Suprapubic skin (tissue), 4 donors: ENCODE data around the gene LRRC53. TPM values are rescaled to one million over a fixed set of nuclear protein-coding genes. Genes with fewer than 3 reads are reported as not detected.

Experiments used
- DNase-seq, 2 donors: peaks; one replicate each; pipeline ENCODE4 v3.0.0-alpha.2; 2019; ENCODE audit warnings: low spot score in 2 of 2
- H3K27ac ChIP-seq: fragments of 200-600 bp; sonication (generic); one replicate; pipeline ENCODE4 v1.5.1; 2019
- H3K27me3 ChIP-seq: fragments of 200-600 bp; sonication (generic); one replicate; pipeline ENCODE4 v1.5.1; 2019
- H3K36me3 ChIP-seq: fragments of 200-600 bp; sonication (generic); one replicate; pipeline ENCODE4 v1.5.1; 2019
- H3K4me1 ChIP-seq: fragments of 200-600 bp; sonication (generic); one replicate; pipeline ENCODE4 v1.5.1; 2019
- H3K4me3 ChIP-seq: fragments of 200-600 bp; sonication (generic); one replicate; pipeline ENCODE4 v1.5.1; 2019; ENCODE audit warnings: mild to moderate bottlenecking
- H3K9me3 ChIP-seq: fragments of 200-600 bp; sonication (generic); one replicate; pipeline ENCODE4 v1.5.1; 2019
- EP300 ChIP-seq: sonication (generic); formaldehyde crosslinking; IDR thresholded peaks from one replicate; pipeline ENCODE4 v1.6.1; 2017; ENCODE audit warnings: antibody characterized with exemption
- POLR2A ChIP-seq, 2 donors: fragments of 450-650 bp; IDR thresholded peaks; one replicate each; pipeline ENCODE4 v1.6.1; 2017; ENCODE audit warnings: antibody characterized with exemption in 2 of 2, mild to moderate bottlenecking in 2 of 2, moderate library complexity in 2 of 2
- POLR2AphosphoS5 ChIP-seq, 3 donors: sonication (generic); formaldehyde crosslinking; IDR thresholded peaks; one replicate each; pipeline ENCODE4 v1.6.1; 2017; ENCODE audit warnings: antibody characterized with exemption in 3 of 3
- WGBS: methylation state at CpG from one replicate; pipeline ENCODE4 v1.1.5; 2018; 5-methylcytosine and 5-hydroxymethylcytosine counted together
- total RNA-seq, 4 donors: library from RNA; depleted of rRNA; stranded (reverse); fragments of >200 nt; gene quantifications; one replicate each; pipeline ENCODE4 v1.1.0, GENCODE V29; 2016
- TF ChIP-seq, protein P1 (sequence below), 2 donors: fragments of 200-600 bp in 1 of 2; fragments of 450-650 bp in 1 of 2; sonication (generic) in 1 of 2; IDR thresholded peaks; one replicate each; pipeline ENCODE4 v1.5.1; 2016 to 2019; ENCODE audit warnings: antibody characterized with exemption in 2 of 2, mild to moderate bottlenecking in 1 of 2, moderate library complexity in 1 of 2

LRRC53 gene
- total RNA-seq, 4 donors from 2014 or later = not detected

DNA sequence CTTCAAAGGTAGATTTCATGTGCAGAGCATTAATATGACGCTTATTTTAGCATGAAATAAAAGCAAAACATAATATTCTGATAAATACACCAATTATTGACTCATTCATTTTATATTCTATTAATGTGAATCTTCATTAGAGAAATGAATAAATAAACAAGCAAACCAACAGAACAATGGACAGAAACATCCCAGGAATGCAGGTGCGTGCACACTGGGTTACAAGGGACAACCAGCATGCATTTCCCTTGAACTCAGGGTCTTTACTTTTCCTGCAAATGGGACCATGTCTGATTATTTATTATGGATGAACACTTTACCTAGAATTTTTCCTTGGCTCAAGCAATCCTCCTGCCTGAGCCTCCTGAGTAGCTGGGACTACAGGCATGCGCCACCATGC is 13.5 kb downstream of the LRRC53 start:
- H3K36me3 ChIP-seq = no peaks in the 10 kb centered on the region
- no peak overlapping the region for H3K27ac ChIP-seq
- no peak for TF ChIP-seq EP300
- no peak for TF ChIP-seq POLR2A (IDR thresholded peaks at IDR 0.05)
- no peak for TF ChIP-seq POLR2AphosphoS5 (IDR thresholded peaks at IDR 0.05)
- TF ChIP-seq, protein P1, sequence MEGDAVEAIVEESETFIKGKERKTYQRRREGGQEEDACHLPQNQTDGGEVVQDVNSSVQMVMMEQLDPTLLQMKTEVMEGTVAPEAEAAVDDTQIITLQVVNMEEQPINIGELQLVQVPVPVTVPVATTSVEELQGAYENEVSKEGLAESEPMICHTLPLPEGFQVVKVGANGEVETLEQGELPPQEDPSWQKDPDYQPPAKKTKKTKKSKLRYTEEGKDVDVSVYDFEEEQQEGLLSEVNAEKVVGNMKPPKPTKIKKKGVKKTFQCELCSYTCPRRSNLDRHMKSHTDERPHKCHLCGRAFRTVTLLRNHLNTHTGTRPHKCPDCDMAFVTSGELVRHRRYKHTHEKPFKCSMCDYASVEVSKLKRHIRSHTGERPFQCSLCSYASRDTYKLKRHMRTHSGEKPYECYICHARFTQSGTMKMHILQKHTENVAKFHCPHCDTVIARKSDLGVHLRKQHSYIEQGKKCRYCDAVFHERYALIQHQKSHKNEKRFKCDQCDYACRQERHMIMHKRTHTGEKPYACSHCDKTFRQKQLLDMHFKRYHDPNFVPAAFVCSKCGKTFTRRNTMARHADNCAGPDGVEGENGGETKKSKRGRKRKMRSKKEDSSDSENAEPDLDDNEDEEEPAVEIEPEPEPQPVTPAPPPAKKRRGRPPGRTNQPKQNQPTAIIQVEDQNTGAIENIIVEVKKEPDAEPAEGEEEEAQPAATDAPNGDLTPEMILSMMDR (IDR thresholded peaks at IDR 0.05) = no peak
- no peaks in the 10 kb centered on the region for H3K27me3 ChIP-seq
- H3K4me1 ChIP-seq = no peaks in the 10 kb centered on the region
- no peak for DNase-seq
- no peaks in the 10 kb centered on the region for H3K9me3 ChIP-seq
- no peak overlapping the region for H3K4me3 ChIP-seq
- WGBS = 85% methylated on average over 3 of the region's 3 CpGs

DNA sequence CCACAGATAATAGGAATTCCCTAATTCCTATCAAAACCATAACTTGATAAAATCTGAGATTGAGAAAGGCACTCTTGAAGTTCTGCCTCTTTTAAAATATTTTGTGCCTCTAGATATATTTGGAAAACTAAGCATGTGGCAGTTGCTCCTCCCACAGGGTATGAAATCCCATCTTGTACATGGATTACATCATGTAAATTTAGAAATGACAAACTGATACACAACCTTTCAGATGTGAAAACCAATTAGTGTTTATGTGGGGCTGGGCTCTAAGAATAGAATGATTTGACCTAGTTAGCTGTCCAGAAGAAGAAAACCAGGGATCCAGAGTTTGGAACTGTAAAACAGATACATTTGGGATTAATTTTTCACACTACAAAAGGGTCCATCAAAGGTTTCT is 15.7 kb downstream of the LRRC53 start:
- Histone ChIP-seq H3K36me3 (no peaks in the 10 kb centered on the region), H3K27me3 (no peaks in the 10 kb centered on the region), H3K27ac (no peak overlapping the region), H3K4me1 (no peaks in the 10 kb centered on the region), H3K9me3 (no peaks in the 10 kb centered on the region), H3K4me3 (no peak overlapping the region)
- no peak for DNase-seq
- TF ChIP-seq POLR2AphosphoS5 (IDR thresholded peaks at IDR 0.05) = no peak
- TF ChIP-seq EP300 = no peak
- TF ChIP-seq, protein P1 (IDR thresholded peaks at IDR 0.05) = no peak
- TF ChIP-seq POLR2A (IDR thresholded peaks at IDR 0.05) = no peak

DNA sequence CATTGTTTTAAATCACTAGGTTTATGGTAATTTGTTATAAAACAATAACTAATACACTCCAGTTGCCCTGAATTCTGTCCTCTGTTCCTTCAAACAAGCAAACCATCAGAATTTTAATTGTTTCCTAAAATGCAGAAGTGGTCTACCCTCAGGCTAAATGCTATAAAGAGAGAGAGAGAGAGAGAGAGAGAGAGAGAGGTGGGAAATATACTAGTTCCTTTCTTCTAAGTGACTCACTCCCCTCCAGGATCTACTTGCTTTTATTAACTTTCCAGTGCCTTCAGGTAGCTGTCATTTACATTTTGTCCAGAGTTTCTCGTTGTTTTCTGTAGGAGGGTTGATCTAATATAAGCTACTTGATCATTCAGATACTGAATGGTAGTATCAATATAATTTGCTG is 26.4 kb downstream of the LRRC53 start:
- TF ChIP-seq POLR2AphosphoS5 (IDR thresholded peaks at IDR 0.05) = no peak
- TF ChIP-seq, protein P1 (IDR thresholded peaks at IDR 0.05) = no peak
- no peak for DNase-seq
- H3K9me3 ChIP-seq = no peaks in the 10 kb centered on the region
- H3K27ac ChIP-seq = no peak overlapping the region
- WGBS = 58% methylated on average over 1 of the region's 1 CpG
- no peaks in the 10 kb centered on the region for H3K27me3 ChIP-seq
- H3K4me3 ChIP-seq = no peak overlapping the region
- no peaks in the 10 kb centered on the region for H3K36me3 ChIP-seq
- no peaks in the 10 kb centered on the region for H3K4me1 ChIP-seq

DNA sequence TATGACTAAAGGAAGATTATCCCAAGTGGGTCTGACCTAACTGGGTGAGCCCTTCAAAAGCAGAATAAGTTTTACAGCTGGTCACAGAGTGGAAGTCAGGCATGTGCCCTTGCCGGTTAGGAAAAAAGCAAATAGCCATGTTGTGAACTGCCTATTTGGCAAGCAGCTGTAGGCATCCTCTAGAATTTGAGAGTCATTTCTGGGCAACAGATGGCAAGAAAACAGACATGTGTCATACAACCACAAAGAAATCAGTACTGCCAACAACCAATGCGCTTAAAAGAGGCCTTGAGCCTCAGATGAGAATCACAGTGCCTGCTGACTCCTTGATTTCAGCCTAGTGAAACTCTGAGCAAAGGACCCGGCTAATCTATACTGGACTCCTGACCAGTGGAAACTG is 26.8 kb downstream of the LRRC53 start:
- 72% methylated on average over 3 of the region's 3 CpGs for WGBS
- no peak overlapping the region for H3K4me3 ChIP-seq
- no peak for DNase-seq
- H3K9me3 ChIP-seq = no peaks in the 10 kb centered on the region
- TF ChIP-seq EP300 = no peak
- TF ChIP-seq POLR2A (IDR thresholded peaks at IDR 0.05) = no peak
- TF ChIP-seq POLR2AphosphoS5 (IDR thresholded peaks at IDR 0.05) = no peak
- TF ChIP-seq, protein P1 (IDR thresholded peaks at IDR 0.05) = no peak
- no peaks in the 10 kb centered on the region for H3K4me1 ChIP-seq
- H3K36me3 ChIP-seq = no peaks in the 10 kb centered on the region
- no peaks in the 10 kb centered on the region for H3K27me3 ChIP-seq
- H3K27ac ChIP-seq = no peak overlapping the region

DNA sequence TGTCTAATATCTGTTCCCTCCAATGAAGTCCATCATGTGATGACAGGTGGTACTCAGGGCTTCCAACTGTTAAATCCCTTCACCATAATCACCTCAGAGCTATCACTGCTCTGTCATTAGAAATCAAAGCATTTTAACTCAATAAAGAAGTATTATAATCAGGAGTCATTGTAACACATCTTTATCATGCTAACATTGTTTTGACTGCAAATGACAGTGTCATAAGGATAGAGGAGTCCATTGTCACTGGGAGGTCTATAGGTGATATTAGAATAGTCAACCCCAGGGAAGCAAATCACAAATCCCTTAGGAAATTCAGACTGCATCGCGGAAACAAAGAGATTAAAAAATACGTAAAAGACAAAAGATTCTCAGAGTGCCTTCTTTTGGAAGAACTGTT is 30.8 kb downstream of the LRRC53 start:
- Histone ChIP-seq H3K27me3 (no peaks in the 10 kb centered on the region), H3K9me3 (no peaks in the 10 kb centered on the region), H3K4me1 (no peaks in the 10 kb centered on the region), H3K4me3 (no peak overlapping the region), H3K27ac (no peak overlapping the region), H3K36me3 (no peaks in the 10 kb centered on the region)
- no peak for TF ChIP-seq POLR2AphosphoS5 (IDR thresholded peaks at IDR 0.05)
- TF ChIP-seq, protein P1 (IDR thresholded peaks at IDR 0.05) = no peak
- no peak for TF ChIP-seq EP300
- no peak for TF ChIP-seq POLR2A (IDR thresholded peaks at IDR 0.05)
- WGBS = 83% methylated on average over 3 of the region's 3 CpGs
- DNase-seq = no peak
